CD8-positive, alpha-beta memory T cell (primary cell): ENCODE results near the gene KCNQ4. TPM values are rescaled to one million over a fixed set of nuclear protein-coding genes. Genes with fewer than 3 reads are reported as not detected.

Experiments used
- CTCF ChIA-PET: fragments of 350-600 bp; sonication (Branson Sonifier 250); formaldehyde crosslinking; loops from one replicate; lab custom pipeline; 2021; ENCODE audit warnings: antibody characterized with exemption; lab: Charles Lee
- POLR2A ChIA-PET: fragments of 350-600 bp; sonication (Branson Sonifier 250); formaldehyde crosslinking; loops from one replicate; lab custom pipeline; 2021; ENCODE audit warnings: antibody characterized with exemption; lab: Charles Lee
- DNase-seq, 5 donors: peaks; one replicate each; pipeline versions ENCODE4 v3.0.0 to v3.0.0-alpha.2; 2020 to 2022; ENCODE audit warnings: mixed read lengths in 1 of 5
- H3K27ac ChIP-seq: one replicate; pipeline ENCODE4 v1.7.0; 2013; ENCODE audit warnings: low read depth, mild to moderate bottlenecking, low read length, moderate library complexity
- H3K27me3 ChIP-seq: 2 replicates; pipeline ENCODE4 v1.7.0; 2013; ENCODE audit warnings: low read length, mild to moderate bottlenecking; ENCODE audit not compliant: insufficient read depth, poor library complexity, severe bottlenecking
- H3K36me3 ChIP-seq: 2 replicates; pipeline ENCODE4 v1.7.0; 2013; ENCODE audit warnings: mild to moderate bottlenecking, low read length, moderate library complexity; ENCODE audit not compliant: insufficient read depth
- H3K4me1 ChIP-seq: 2 replicates; pipeline ENCODE4 v1.7.0; 2013; ENCODE audit warnings: mild to moderate bottlenecking, low read length, moderate library complexity; ENCODE audit not compliant: insufficient read depth
- H3K4me3 ChIP-seq: 2 replicates; pipeline ENCODE4 v1.7.0; 2013; ENCODE audit warnings: mild to moderate bottlenecking, low read length
- H3K9me3 ChIP-seq: 2 replicates; pipeline ENCODE4 v1.7.0; 2013; ENCODE audit warnings: mild to moderate bottlenecking, low read length
- H3K27ac Mint-ChIP-seq, 8 donors: one replicate each; pipeline ENCODE4 v1.8.0; 2020 to 2021; ENCODE audit warnings: mixed read lengths in 8 of 8, mild to moderate bottlenecking in 6 of 8, inconsistent platforms in 3 of 8, moderate library complexity in 3 of 8
- H3K27me3 Mint-ChIP-seq, 2 donors: one replicate each; pipeline ENCODE4 v1.8.0; 2020 to 2021; ENCODE audit warnings: mixed read lengths in 2 of 2, mild to moderate bottlenecking in 1 of 2, moderate library complexity in 1 of 2
- H3K36me3 Mint-ChIP-seq, 3 donors: one replicate each; pipeline ENCODE4 v1.8.0; 2020 to 2021; ENCODE audit warnings: mixed read lengths in 3 of 3, inconsistent platforms in 1 of 3, mild to moderate bottlenecking in 1 of 3
- H3K4me1 Mint-ChIP-seq, 3 donors: one replicate each; pipeline ENCODE4 v1.8.0; 2020 to 2021; ENCODE audit warnings: mixed read lengths in 3 of 3, inconsistent platforms in 1 of 3, mild to moderate bottlenecking in 1 of 3
- H3K4me3 Mint-ChIP-seq, 7 donors: one replicate each; pipeline ENCODE4 v1.8.0; 2020 to 2021; ENCODE audit warnings: mixed read lengths in 7 of 7, mild to moderate bottlenecking in 6 of 7, moderate library complexity in 4 of 7, inconsistent platforms in 2 of 7
- H3K9me3 Mint-ChIP-seq, 5 donors: one replicate each; pipeline ENCODE4 v1.8.0; 2020 to 2022; ENCODE audit warnings: mixed read lengths in 5 of 5, mild to moderate bottlenecking in 3 of 5, moderate library complexity in 2 of 5, inconsistent platforms in 1 of 5
- polyA plus RNA-seq: library from polyadenylated mRNA; unstranded; fragments of 300-500 nt; fragmentation: Illumina TruSeq; gene quantifications from one replicate; pipeline ENCODE4 v1.2.3, GENCODE V29; 2021
- total RNA-seq, 2 experiments: library from RNA; stranded (reverse); gene quantifications; one replicate each; pipeline ENCODE4 v1.2.3, GENCODE V29; 2021

KCNQ4 gene
- total and polyA plus RNA-seq, 3 experiments from 2014 or later: 0.09 to 0.16 TPM; not detected in 1

GRCh38 chr1:40774266-40774998, 9.2 kb upstream of the KCNQ4 start:
- Mint-ChIP-seq H3K36me3 (peaks cover 6 to 59% (median 14%) of the 10 kb centered on the region in 3 donors), H3K9me3 (no peaks in the 10 kb centered on the region), H3K4me3 (no peak overlapping the region), H3K27ac (peak overlapping the region in 1 of 8 donors; percentile 38), H3K27me3 (no peaks in the 10 kb centered on the region), H3K4me1 (peaks cover 0 to 6% (median 3%) of the 10 kb centered on the region in 3 donors)
- DNase-seq: peak; percentile 43 to 74 (median 56)
- Histone ChIP-seq H3K27ac (no peak overlapping the region), H3K9me3 (no peaks in the 10 kb centered on the region), H3K4me1 (no peaks in the 10 kb centered on the region), H3K36me3 (peaks cover 7% of the 10 kb centered on the region), H3K4me3 (no peak overlapping the region), H3K27me3 (no peaks in the 10 kb centered on the region)
- POLR2A ChIA-PET: interaction anchor here (1.0 to 1.9 kb wide), 2 partner anchors 75 kb away, joined by 4 to 6 read pairs; no protein-coding TSS in a partner anchor
- CTCF ChIA-PET: interaction anchor here (0.6 to 4.5 kb wide), 30 partner anchors 9 to 230 kb away, joined by 3 to 40 read pairs (median 6); partner anchors contain the start of genes CITED4 and NFYC

GRCh38 chr1:40776236-40777072, 7.1 kb upstream of the KCNQ4 start:
- Histone ChIP-seq H3K27me3 (no peaks in the 10 kb centered on the region), H3K4me1 (no peaks in the 10 kb centered on the region), H3K4me3 (no peak overlapping the region), H3K36me3 (no peaks in the 10 kb centered on the region), H3K9me3 (no peaks in the 10 kb centered on the region), H3K27ac (no peak overlapping the region)
- no peak for DNase-seq
- H3K27ac Mint-ChIP-seq: peak overlapping the region in 2 of 8 donors; percentile 36 to 51
- no peaks in the 10 kb centered on the region for H3K9me3 Mint-ChIP-seq
- ChIA-PET POLR2A (no interaction called here), CTCF (interaction anchor here (1.4 to 4.5 kb wide), 4 partner anchors 9 to 176 kb away, joined by 5 to 40 read pairs (median 18); no protein-coding TSS in a partner anchor)
- H3K36me3 Mint-ChIP-seq: peaks cover 5 to 39% (median 14%) of the 10 kb centered on the region in 3 donors
- H3K4me1 Mint-ChIP-seq: peaks cover 0 to 7% (median 3%) of the 10 kb centered on the region in 3 donors
- no peak overlapping the region for H3K4me3 Mint-ChIP-seq
- H3K27me3 Mint-ChIP-seq: no peaks in the 10 kb centered on the region

DNA sequence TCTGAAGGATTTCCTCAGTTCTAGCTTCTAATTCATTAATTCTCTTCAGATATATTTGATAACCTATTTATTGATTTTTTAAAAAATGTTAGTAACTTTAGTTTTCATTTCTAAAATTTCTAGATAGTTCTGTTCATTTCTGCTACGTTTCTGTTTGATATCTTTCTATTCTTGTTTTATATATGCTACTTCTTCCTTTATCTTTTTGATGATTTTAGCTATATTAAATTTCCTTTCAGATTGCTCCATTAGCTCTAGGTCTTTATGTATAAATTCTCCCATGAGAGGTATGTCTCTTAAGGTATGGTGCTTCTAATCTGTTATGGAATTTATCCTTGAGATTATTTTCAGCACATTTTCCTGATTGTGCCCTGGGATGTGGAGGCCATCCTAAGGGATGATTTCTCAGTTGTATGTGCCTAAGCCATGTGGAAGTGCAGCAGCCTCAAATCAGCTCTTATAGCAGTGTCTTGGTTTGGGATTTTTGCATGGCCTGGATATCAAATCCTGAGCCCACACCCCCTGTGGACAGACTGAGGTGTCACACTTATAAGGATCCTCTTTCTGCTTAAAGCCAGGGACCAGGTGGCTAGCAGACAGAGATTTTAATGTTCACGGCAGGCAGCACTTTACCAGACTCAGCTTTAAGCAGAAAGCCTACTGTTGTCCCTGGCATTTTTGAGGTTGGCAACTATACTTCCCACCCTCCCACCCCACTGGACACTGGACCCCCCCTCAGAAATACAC, 6.2 kb upstream of the KCNQ4 start:
- CTCF ChIA-PET: no interaction called here
- peaks cover 5 to 33% (median 14%) of the 10 kb centered on the region in 3 donors for H3K36me3 Mint-ChIP-seq

GRCh38 chr1:40780678-40781607, 2.6 kb upstream of the KCNQ4 start:
- ChIA-PET CTCF (no interaction called here), POLR2A (no interaction called here)
- Mint-ChIP-seq H3K4me1 (peaks cover 5 to 17% (median 8%) of the 10 kb centered on the region in 3 donors), H3K27ac (no peak overlapping the region), H3K27me3 (peaks cover 12 to 28% of the 10 kb centered on the region in 2 donors), H3K36me3 (peaks cover 4 to 14% (median 14%) of the 10 kb centered on the region in 3 donors), H3K9me3 (no peaks in the 10 kb centered on the region), H3K4me3 (no peak overlapping the region)
- Histone ChIP-seq H3K4me3 (no peak overlapping the region), H3K27ac (no peak overlapping the region), H3K4me1 (no peaks in the 10 kb centered on the region), H3K36me3 (no peaks in the 10 kb centered on the region), H3K9me3 (no peaks in the 10 kb centered on the region), H3K27me3 (peaks cover 4% of the 10 kb centered on the region)
- DNase-seq: peak in 1 of 5 donors; percentile 28

More for the DNA sequence above, 6.2 kb upstream of the KCNQ4 start:
- Histone ChIP-seq H3K4me1 (no peaks in the 10 kb centered on the region), H3K27me3 (no peaks in the 10 kb centered on the region), H3K36me3 (no peaks in the 10 kb centered on the region), H3K4me3 (no peak overlapping the region), H3K9me3 (no peaks in the 10 kb centered on the region), H3K27ac (no peak overlapping the region)
- Mint-ChIP-seq H3K27me3 (peaks cover 4 to 7% of the 10 kb centered on the region in 2 donors), H3K4me1 (peaks cover 0 to 9% (median 7%) of the 10 kb centered on the region in 3 donors), H3K27ac (no peak overlapping the region), H3K4me3 (no peak overlapping the region), H3K9me3 (no peaks in the 10 kb centered on the region)
- POLR2A ChIA-PET: no interaction called here
- no peak for DNase-seq

- Mint-ChIP-seq H3K27ac (no peak overlapping the region), H3K9me3 (no peaks in the 10 kb centered on the region), H3K27me3 (peaks cover 13 to 28% of the 10 kb centered on the region in 2 donors), H3K36me3 (peaks cover 4 to 12% (median 8%) of the 10 kb centered on the region in 3 donors), H3K4me1 (peaks cover 5 to 17% (median 8%) of the 10 kb centered on the region in 3 donors), H3K4me3 (peak overlapping the region in 1 of 7 donors; percentile 69)
- H3K9me3 ChIP-seq: no peaks in the 10 kb centered on the region
- no peak overlapping the region for H3K4me3 ChIP-seq
- no peak overlapping the region for H3K27ac ChIP-seq
- ChIA-PET POLR2A (no interaction called here), CTCF (no interaction called here)
- H3K36me3 ChIP-seq: no peaks in the 10 kb centered on the region
- H3K4me1 ChIP-seq: no peaks in the 10 kb centered on the region
- peak in 1 of 5 donors; percentile 12 for DNase-seq
- H3K27me3 ChIP-seq: peaks cover 4% of the 10 kb centered on the region
Measured at GRCh38 chr1:40781608-40781971, 2.0 kb upstream of the KCNQ4 start.

- Histone ChIP-seq H3K4me1 (no peaks in the 10 kb centered on the region), H3K36me3 (no peaks in the 10 kb centered on the region), H3K9me3 (no peaks in the 10 kb centered on the region), H3K27me3 (peaks cover 4% of the 10 kb centered on the region), H3K27ac (no peak overlapping the region), H3K4me3 (no peak overlapping the region)
- Mint-ChIP-seq H3K9me3 (no peaks in the 10 kb centered on the region), H3K27me3 (peaks cover 13 to 28% of the 10 kb centered on the region in 2 donors), H3K27ac (no peak overlapping the region), H3K4me3 (peak overlapping the region in 5 of 7 donors; percentile 34 to 82 (median 70)), H3K36me3 (peaks cover 2 to 4% (median 4%) of the 10 kb centered on the region in 3 donors), H3K4me1 (peaks cover 5 to 17% (median 8%) of the 10 kb centered on the region in 3 donors)
- ChIA-PET CTCF (no interaction called here), POLR2A (no interaction called here)
- DNase-seq: peak in 1 of 5 donors; percentile 8
Measured at GRCh38 chr1:40782371-40782956, 1.1 kb upstream of the KCNQ4 start.
